GM12864 (cell line): ENCODE results near the gene FTSJ1.

Source experiments
- DNase-seq: peaks from one replicate; pipeline ENCODE4 v3.0.0-alpha.2; 2011; ENCODE audit warnings: low read depth
- H3K4me3 ChIP-seq: 2 replicates; pipeline ENCODE4 v1.5.1; 2011; ENCODE audit warnings: mild to moderate bottlenecking, low read depth, low read length, control low read depth
- CTCF ChIP-seq: IDR thresholded peaks from 2 replicates; pipeline ENCODE4 v1.5.1; 2011; ENCODE audit warnings: low read depth, mild to moderate bottlenecking, moderate library complexity, low read length, control low read depth, inconsistent platforms; ENCODE audit errors: missing control alignments

FTSJ1 gene

GRCh38 chrX:48477960-48478755 is 2.2 kb downstream of the FTSJ1 start:
- TF ChIP-seq CTCF = no peak
- no peak for DNase-seq
- H3K4me3 ChIP-seq = no peak overlapping the region

GRCh38 chrX:48478806-48479205 is 2.8 kb downstream of the FTSJ1 start:
- no peak for DNase-seq
- no peak overlapping the region for H3K4me3 ChIP-seq
- TF ChIP-seq CTCF = no peak

- DNase-seq = no peak
- no peak overlapping the region for H3K4me3 ChIP-seq
- no peak for TF ChIP-seq CTCF
Observed at GRCh38 chrX:48480142-48480541, 4.1 kb downstream of the FTSJ1 start.

GRCh38 chrX:48480583-48480982 is 4.6 kb downstream of the FTSJ1 start:
- no peak overlapping the region for H3K4me3 ChIP-seq
- no peak for DNase-seq
- no peak for TF ChIP-seq CTCF

- TF ChIP-seq CTCF = no peak
- H3K4me3 ChIP-seq = no peak overlapping the region
- no peak for DNase-seq
Observed at GRCh38 chrX:48482526-48482925, 6.5 kb downstream of the FTSJ1 start.

- no peak overlapping the region for H3K4me3 ChIP-seq
- no peak for TF ChIP-seq CTCF
- DNase-seq = no peak
Observed at GRCh38 chrX:48487362-48487798, 11.4 kb downstream of the FTSJ1 start.

- TF ChIP-seq CTCF = no peak
- DNase-seq = no peak
- H3K4me3 ChIP-seq = no peak overlapping the region
Observed at GRCh38 chrX:48488034-48488433, 12.0 kb downstream of the FTSJ1 start.
